ENCODE measurements around the gene APBA2. TPM values are rescaled to one million over a fixed set of nuclear protein-coding genes. Genes with fewer than 3 reads are reported as not detected.

The APBA2 gene
- total RNA-seq, 1 experiment from 2014 or later, result not detected

- H3K4me3 Mint-ChIP-seq (ENCODE audit: unreplicated experiment), result no peak overlapping the region
Observed at GRCh38 chr15:29066310-29066709, 180.5 kb downstream of the APBA2 start.

GRCh38 chr15:29066838-29067237 is 181.1 kb downstream of the APBA2 start:
- no peaks in the 10 kb centered on the region for H3K36me3 ChIP-seq (ENCODE audit: control insufficient read depth, insufficient read depth, low read length)
- POLR2A ChIA-PET, result no interaction called here
- no peaks in the 10 kb centered on the region for H3K27me3 ChIP-seq (replicated peaks; ENCODE audit: control insufficient read depth, insufficient read depth, low read length)
- CTCF ChIA-PET, result no interaction called here
- no peak for TF ChIP-seq CTCF (IDR thresholded peaks at IDR 0.05; ENCODE audit: insufficient read depth in 1 of 2, low read depth in 1 of 2, low read length in 1 of 2, severe bottlenecking in 1 of 2, unreplicated experiment in 1 of 2)
- Mint-ChIP-seq H3K36me3 (ENCODE audit: insufficient read depth, unreplicated experiment) (no peaks in the 10 kb centered on the region), H3K4me1 (ENCODE audit: low read depth, unreplicated experiment) (no peaks in the 10 kb centered on the region), H3K9me3 (ENCODE audit: unreplicated experiment) (peaks cover 8% of the 10 kb centered on the region), H3K27ac (ENCODE audit: unreplicated experiment) (no peak overlapping the region), H3K4me3 (ENCODE audit: unreplicated experiment) (no peak overlapping the region), H3K27me3 (ENCODE audit: insufficient read depth, unreplicated experiment) (peaks cover 3% of the 10 kb centered on the region)
- intact Hi-C loops (cut with micrococcal nuclease; ENCODE audit: unreplicated experiment), result no loop called here
- H3K9me3 ChIP-seq, result no peaks in the 10 kb centered on the region
- no peak for DNase-seq
- H3K4me3 ChIP-seq (ENCODE audit: low read depth, low read length), result no peak overlapping the region
- no TSS peak for BruUV-seq (replicated peaks)
- no peaks in the 10 kb centered on the region for H3K4me1 ChIP-seq

More at GRCh38 chr15:29066310-29066709, 180.5 kb downstream of the APBA2 start:
- H3K36me3 ChIP-seq (ENCODE audit: control insufficient read depth, insufficient read depth, low read length), result no peaks in the 10 kb centered on the region
- Mint-ChIP-seq H3K27me3 (ENCODE audit: insufficient read depth, unreplicated experiment) (peaks cover 3% of the 10 kb centered on the region), H3K27ac (ENCODE audit: unreplicated experiment) (no peak overlapping the region), H3K36me3 (ENCODE audit: insufficient read depth, unreplicated experiment) (no peaks in the 10 kb centered on the region), H3K9me3 (ENCODE audit: unreplicated experiment) (peaks cover 8% of the 10 kb centered on the region), H3K4me1 (ENCODE audit: low read depth, unreplicated experiment) (no peaks in the 10 kb centered on the region)
- no peaks in the 10 kb centered on the region for H3K9me3 ChIP-seq
- no TSS peak for BruUV-seq (replicated peaks)
- ChIA-PET POLR2A (no interaction called here), CTCF (no interaction called here)
- DNase-seq, result no peak
- H3K27me3 ChIP-seq (replicated peaks; ENCODE audit: control insufficient read depth, insufficient read depth, low read length), result no peaks in the 10 kb centered on the region
- H3K4me3 ChIP-seq (ENCODE audit: low read depth, low read length), result no peak overlapping the region
- intact Hi-C loops (cut with micrococcal nuclease; ENCODE audit: unreplicated experiment), result no loop called here
- no peaks in the 10 kb centered on the region for H3K4me1 ChIP-seq
- TF ChIP-seq CTCF (IDR thresholded peaks at IDR 0.05; ENCODE audit: insufficient read depth in 1 of 2, low read depth in 1 of 2, low read length in 1 of 2, severe bottlenecking in 1 of 2, unreplicated experiment in 1 of 2), result no peak

- intact Hi-C loops (cut with micrococcal nuclease; ENCODE audit: unreplicated experiment), result no loop called here
- no peaks in the 10 kb centered on the region for H3K4me1 ChIP-seq
- H3K27ac Mint-ChIP-seq (ENCODE audit: unreplicated experiment), result no peak overlapping the region
- H3K27me3 Mint-ChIP-seq (ENCODE audit: insufficient read depth, unreplicated experiment), result peaks cover 7% of the 10 kb centered on the region
- H3K4me1 Mint-ChIP-seq (ENCODE audit: low read depth, unreplicated experiment), result no peaks in the 10 kb centered on the region
- no peaks in the 10 kb centered on the region for H3K36me3 Mint-ChIP-seq (ENCODE audit: insufficient read depth, unreplicated experiment)
- BruUV-seq (replicated peaks), result no TSS peak
- peaks cover 8% of the 10 kb centered on the region for H3K9me3 Mint-ChIP-seq (ENCODE audit: unreplicated experiment)
- TF ChIP-seq CTCF (IDR thresholded peaks at IDR 0.05; ENCODE audit: insufficient read depth in 1 of 2, low read depth in 1 of 2, low read length in 1 of 2, severe bottlenecking in 1 of 2, unreplicated experiment in 1 of 2), result no peak
- no peaks in the 10 kb centered on the region for H3K27me3 ChIP-seq (replicated peaks; ENCODE audit: control insufficient read depth, insufficient read depth, low read length)
- no peak overlapping the region for H3K4me3 Mint-ChIP-seq (ENCODE audit: unreplicated experiment)
- ChIA-PET POLR2A (no interaction called here), CTCF (no interaction called here)
- no peak overlapping the region for H3K4me3 ChIP-seq (ENCODE audit: low read depth, low read length)
- DNase-seq, result no peak
- H3K36me3 ChIP-seq (ENCODE audit: control insufficient read depth, insufficient read depth, low read length), result no peaks in the 10 kb centered on the region
- no peaks in the 10 kb centered on the region for H3K9me3 ChIP-seq
Observed at GRCh38 chr15:29067949-29068348, 182.2 kb downstream of the APBA2 start.
